Measurements from ENCODE around the gene TNFRSF13B.
"Not testable (repeated sequence)": the region's sequence is repeated elsewhere in the genome, so short reads cannot be mapped to it uniquely, and the experiment has no call there.

Gene TNFRSF13B

DNA sequence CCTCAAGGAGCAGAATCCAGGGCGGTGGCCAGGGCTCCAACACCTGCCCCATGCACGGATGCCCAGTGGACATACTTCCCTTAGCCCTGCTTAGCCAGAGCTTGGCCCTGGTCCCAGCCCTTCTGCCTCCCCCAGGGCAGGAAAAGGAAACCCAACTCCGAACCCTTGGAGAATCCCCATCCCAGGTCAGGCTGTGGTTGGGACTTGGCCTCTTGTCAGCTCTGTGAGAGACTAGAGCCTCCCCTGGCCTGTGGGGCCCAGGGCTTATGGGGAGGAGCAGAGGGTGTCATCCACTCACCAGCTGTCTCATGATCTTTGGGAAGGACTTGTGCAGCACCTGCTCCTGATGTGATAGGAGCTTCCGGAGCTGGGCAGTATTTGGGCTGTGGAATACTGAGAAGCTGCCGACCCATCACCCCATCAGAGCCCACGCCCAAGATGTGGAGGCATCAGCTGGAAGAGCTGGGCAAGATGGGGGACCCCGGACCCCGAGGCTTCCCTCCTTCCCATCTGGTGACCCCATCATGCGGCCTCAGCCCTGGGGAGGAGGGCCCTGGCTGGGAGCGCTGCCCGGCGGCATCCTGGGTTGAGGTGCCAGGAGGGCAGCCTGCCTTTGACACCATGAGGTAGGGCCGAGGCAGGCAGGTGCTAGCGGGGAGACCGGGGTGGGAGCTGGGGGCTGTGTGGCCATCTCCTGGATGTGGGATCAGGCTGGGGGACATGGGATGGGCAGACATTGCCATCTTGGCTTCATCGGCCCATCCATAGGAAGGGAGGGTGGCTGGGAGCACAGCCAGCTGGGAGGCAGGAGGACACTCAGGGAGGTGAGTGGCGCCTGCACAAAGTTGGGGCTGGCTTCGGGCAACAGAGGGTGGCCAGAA lies 45.1 kb downstream of the TNFRSF13B start:
- no peak for DNase-seq (ENCODE audit: low read depth)

DNA sequence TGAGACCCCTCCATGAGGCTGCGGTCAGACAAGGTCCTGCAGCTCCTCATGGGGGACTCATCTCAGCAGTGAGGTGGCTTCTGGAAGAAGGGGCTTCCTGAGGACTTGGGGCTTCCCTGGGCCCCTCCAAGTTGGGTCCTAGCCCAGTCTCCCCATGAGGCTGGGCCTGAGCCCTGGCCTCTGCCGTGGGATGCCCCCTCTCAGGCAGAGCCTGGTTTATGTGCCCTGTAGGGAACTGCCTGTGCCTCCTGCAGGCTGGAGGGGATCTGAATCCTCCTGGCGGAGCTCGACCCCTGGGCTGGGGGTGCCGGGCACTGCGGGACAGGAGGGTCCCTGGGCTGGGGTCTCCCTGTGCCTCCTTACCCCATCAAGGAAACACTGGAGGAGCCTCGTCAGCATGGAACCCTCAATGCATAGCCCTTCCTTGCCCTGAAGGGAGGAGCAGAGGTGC lies 45.8 kb downstream of the TNFRSF13B start:
- DNase-seq (ENCODE audit: low read depth): no peak

DNA sequence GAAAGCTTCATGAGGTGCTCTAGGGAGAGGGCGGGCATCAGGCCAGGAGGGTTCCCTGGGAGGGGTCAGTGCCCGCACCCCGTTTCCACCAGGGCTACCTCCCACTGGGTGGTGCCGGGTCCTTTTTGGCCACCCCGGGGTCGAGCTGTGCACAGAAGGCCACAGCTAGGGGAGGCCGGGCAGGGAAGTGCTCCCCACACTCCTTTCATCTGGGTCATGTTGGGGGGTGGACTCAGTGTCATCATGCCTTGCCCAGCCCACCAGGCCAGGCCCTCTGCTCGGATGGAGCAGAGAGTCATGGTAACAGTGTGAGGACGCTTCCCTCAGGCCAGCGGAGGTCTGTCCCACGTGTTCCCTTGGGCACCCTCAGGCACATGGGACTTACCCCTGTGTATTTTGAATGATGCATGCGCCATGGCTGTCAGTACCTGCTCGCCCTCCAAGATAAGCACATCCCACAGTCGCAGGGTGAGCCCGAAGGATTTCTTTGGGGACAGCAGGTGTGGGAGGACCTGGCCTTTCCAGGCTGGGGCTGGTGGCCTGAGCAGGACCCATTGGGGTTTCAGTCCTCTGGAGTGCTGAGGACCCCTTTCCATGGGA lies 46.4 kb downstream of the TNFRSF13B start:
- no peak for DNase-seq (ENCODE audit: low read depth)

DNA sequence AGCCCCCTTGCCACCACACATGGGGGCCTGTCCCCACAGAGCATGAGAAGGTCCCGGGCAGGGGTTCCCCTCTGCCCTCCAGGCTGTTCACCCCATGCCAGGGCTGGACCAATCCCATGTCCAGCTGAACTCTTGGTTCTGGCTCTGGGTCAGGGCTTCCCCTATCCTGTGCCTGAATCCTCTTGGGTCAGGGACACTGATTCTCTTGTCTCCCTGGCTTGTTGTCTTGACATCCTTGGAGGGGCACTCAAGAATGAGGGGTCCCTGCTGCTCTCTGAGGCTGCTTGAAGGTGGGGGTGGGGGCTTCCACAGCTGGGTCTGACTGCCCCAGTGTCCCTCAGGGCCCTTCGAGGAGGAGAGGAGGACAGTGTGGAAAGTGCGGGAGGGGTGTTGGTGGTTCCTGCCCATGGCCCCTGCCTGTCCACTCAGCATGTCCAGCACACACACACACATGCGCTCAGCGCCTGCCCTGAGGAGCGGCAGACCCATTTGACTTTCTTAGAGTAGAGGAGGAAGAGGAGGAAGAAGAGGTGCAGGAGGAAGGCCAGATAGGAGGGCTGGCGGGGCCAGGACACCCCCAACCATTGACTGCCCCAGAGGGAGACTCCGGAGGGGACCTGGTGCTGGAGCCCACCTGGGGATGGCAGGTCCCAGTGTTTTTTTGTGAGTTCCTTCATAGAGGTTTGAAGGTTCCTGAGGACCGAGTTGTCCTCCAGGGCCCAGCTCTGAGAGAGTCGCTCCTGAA lies 47.0 kb downstream of the TNFRSF13B start:
- no peak for DNase-seq (ENCODE audit: low read depth)

DNA sequence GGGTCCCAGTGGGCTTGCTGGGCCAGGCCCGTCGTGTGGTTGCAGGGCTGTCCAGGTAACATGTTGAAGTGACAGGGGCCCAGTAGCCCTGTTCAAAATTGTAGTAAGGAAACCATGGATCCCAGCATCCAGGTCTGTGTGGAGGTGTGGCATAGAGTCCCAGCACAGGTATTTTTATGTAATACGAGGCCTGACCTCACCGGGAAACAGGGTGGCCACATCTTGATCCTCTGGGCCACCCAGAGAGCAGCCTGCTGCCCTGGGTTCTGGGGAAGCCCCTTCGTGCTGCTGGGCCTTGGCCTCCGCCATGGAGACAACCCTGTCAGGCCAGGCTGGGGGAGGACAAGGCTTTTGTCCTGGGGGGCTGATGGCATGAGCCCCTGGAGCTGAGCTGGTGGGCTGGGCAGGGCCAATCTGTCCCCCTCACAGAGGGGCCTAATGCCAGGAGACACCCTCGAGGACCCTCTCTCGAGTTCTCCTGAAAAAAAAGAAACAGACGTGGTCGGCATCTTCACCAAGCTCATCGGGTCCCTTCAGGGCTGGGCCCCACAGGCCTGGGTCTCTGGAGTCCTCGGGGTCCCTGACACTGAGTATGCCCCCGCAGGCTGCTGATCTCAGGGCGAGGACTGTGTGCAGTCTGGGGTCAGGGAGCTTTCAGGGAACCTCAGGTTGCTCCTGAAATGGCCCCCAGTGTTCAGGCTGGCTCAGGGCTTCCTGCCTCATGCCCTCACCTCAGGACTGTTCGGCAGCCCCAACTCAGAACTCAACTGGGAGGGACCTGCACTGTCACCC lies 47.8 kb downstream of the TNFRSF13B start:
- DNase-seq (ENCODE audit: low read depth): no peak

DNA sequence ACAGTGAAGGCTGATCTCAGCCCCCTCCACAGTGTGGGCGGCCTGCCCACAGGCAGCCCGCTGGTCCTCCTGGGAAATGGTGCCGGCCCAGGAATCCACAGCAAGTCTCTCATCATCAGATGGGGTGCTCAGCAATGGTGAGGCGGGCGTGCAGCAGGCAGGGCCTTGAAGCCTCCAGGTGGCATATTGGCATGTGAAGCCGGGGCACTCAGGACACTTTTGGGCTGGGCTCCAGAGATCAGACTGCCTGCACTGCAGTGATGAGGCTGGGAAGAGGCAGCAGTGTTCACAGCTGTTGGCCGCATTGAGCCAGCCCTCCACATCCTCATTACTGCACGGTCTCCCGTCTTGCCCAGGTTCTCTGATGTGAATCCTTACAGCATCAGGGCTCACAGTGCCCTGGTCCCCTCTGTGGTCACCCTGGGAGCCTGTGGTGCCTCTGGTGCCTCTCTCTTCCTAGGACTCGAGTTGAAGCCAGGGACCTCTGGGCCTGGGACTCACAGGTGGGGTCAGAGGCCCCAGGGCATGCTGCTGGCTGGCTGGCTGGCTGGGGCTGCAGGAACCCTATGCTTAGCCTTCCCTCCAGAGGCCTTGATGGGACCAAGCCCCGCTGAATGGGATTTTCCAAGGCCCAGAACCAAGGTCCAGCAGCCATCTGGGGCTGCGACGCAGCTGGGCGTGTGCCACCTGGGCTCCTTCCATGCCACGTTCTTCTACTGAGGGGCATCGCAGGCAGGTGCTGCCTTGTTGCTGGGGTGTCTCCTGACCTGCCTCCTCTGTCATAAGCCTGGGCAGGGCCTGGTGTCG lies 48.6 kb downstream of the TNFRSF13B start:
- DNase-seq (ENCODE audit: low read depth): no peak

DNA sequence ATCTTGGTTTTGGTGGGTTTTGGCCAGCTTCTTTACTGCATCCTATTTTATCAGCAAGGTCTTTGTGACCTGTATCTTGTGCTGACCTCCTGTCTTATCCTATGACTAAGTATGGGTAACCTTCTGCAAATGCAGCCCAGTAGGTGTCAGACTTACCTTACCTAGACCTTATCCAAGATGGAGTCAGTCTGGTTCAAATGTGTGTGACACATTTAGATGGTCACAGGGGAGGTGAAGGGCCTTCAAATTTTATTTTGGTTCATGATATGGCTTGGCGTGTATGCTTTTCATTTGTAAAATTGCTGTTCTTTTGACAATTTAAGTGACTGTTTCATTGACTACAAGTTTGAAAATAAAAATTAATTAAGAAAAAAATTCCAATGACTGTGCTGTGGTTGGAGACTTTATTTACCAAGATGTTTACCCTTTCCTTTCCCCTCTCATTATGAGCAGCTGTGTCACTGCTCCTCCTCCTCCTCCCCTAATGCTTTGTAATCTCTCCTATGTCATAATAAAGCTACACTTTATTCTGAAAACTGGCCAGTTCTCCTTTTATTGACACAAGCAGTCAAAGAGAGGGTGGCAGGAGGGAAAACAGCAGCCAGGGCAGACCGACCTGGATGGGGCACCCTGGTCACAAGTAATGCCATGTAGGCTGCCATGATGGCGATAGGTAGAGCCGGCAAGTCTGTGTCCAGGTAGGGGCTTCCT lies 49.4 kb downstream of the TNFRSF13B start:
- no peak for DNase-seq (ENCODE audit: low read depth)

DNA sequence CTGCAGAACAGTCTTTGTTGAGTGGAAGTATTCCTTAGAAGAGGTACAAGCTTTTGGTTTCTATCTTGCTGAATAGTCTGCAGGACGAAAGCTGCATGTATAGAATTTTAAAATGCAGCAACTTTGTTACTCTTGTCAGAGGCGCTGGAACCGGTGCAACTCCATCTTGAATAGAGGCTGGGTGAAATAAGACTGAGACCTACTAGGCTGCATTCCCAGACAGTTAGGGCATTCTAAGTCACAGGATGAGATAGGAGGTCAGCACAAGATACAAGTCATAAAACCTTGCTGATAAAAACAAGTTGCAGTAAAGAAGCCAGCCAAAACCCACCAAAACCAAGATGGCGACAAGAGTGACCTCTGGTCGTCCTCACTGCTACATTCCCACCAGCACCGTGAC lies 50.5 kb downstream of the TNFRSF13B start:
- not testable (repeated sequence) for DNase-seq (ENCODE audit: low read depth)

DNA sequence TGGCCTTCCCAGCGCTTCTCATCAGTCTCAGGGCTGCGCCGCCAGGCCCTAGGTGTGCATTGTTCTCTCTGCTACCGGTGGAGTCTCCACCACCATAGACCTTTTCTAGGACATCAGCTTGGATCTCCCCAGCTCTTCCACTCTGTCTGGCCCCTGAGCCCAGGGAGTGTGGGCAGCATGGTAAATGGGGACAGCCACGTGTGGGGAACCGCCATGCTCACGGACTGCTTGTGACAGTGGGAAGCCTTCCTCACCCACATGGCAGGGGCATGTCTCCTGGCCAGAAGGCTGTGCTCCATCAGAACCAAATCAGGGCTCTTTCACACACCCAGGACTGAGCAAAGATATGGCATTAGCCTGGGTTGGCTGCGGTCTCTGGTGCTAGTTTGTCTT lies 51.3 kb downstream of the TNFRSF13B start:
- DNase-seq (ENCODE audit: low read depth): no peak

DNA sequence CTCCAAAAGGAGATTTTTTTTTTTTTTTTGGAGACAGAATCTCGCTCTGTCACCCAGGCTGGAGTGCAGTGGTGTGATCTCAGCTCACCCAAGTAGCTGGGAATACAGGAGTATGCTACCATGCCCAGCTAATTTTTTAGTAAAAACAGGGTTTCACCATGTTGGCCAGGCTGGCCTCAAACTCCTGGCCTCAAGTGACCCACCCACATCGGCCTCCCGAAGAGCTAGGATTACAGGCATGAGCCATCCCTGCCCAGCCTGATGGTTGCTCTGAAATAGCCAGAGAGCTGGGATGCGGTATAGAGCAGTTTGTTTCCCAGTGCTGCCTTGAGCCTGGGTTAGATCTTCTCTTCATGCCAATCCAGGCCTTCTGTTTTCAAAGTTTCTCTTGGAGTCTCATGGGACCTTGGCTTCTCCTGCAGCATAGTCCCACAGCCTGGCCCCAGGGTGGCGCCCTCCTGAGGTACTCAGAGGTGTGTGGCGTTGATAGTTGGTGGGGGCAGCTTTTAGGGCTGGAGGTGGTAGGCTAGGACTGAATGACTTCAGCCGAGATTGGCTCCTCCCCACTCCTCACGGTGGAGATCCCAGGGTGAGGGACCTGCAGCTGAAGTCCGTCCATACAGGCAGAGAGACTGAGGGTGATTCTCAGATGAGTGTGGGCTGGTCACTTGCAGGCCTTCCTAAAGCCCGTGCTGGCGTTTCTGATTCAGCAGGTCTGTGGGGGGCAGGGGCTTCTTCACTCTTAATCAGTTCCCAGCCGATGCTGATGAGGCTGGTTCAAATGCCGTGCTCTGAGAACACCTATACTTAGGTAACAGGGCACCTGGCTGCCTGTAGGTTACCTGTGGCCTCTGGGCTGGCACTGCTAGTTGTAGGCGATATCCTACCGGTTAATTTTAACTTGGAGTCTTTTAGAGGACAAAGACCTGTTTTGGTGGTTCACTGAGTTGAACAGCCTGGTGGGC lies 52.0 kb downstream of the TNFRSF13B start:
- DNase-seq (ENCODE audit: low read depth): no peak

DNA sequence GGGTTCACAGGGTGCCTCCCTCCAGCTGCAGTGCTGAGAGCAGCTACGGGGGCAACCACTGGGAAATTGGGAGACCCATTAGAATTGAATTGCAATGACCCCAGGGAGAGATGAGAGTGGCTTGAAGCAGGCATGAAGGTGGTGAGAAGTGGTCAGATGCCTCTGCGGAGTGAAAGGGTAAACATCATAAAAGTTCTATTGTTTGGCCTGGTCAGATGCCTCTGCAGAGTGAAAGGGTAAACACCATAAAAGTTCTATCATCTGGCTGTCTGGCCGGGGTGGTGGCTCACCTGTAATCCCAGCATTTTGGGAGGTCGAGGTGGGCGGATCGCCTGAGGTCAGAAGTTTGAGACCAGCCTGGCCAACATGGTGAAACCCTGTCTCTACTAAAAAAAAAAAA lies 53.5 kb downstream of the TNFRSF13B start:
- DNase-seq (ENCODE audit: low read depth): no peak

DNA sequence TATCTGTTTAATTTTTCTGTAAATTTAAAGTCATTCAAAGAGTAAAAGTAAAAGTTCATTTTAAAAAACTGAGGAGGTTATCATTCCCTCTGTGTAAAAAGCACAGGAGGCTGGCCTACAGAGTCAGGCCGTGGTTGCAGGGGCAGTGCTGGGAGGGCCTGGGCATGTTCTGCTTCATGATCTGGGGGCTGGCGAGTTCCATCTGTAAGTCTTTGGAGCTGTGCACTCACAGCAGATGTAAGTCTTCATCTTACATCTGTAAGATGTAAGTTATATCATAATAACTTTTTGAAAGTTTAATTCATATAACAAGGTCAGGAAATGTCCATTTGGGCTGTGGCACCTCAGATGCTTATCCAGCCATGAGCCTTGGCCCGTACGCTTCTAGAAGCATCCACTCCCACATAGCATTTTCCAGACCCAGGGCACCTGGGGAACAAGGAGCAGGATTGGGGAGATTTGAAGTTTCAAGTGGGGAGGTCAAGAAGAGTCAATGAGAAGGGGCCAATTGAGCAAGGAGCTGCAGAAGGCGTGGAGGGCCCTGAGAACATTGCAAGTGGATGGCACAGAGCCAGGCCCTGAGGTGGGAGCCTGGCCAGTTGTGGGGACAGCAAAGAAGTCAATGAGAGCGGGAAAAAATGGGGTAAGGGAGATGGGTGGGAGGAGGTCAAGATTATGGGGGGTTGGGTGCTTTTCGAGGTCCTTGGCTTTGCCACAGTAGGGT lies 54.1 kb downstream of the TNFRSF13B start:
- DNase-seq (ENCODE audit: low read depth): no peak

DNA sequence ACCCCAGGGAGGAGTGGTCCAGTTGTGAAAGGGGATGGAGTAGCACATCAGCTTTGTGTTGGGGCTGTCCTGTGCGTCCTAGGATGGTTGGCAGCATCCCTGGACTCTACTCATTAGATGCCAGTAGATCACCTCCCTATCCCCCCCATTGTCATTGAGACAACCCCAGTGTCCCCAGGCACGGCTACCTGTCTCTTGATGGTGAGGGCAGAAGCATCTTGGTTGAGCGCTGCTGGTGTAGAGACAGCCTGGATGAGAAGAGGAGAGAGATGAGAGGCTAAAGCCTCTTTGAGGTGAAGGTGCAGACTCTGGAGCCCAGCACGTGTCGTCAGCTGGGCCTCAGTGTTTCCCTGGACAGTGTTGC lies 55.4 kb downstream of the TNFRSF13B start:
- no peak for DNase-seq (ENCODE audit: low read depth)

DNA sequence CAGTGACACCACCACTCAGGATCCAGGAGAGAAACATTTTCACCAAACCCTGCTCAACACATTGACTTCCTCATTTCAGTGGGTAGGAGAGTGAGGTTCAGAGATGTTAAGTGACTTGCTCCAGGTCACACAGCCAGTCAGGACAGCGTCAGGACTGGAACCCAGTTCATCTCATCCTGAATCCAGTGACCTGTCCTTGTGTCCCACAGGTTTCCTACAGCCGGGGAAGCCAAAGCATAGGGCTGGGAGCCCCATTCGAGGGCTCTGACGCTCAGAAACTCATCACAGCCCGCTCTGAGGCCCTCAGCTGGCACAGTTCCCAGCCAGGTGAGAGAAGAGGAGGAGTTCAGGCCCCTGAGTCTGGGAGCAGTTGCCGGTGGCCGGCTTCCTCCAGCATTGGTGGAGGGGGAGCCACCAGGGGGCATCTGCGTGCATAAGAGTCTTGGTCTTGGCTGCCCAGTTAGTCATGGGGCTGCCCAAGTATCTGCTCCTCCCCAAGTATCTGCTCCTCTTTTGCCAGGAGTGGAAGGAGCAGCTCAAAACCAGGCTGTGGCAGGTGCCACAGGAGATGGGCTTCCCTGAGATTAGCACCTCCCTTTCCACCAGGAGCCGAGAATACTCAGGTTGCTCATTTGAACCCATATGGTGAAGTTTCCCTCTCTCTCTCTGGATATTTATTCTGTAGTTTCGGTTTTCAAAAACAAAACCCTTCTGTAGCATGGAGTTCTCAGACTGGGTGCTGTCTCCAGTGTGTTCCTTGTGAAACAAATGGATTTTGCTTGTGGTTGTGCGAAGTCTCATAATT lies 56.0 kb downstream of the TNFRSF13B start:
- no peak for DNase-seq (ENCODE audit: low read depth)

DNA sequence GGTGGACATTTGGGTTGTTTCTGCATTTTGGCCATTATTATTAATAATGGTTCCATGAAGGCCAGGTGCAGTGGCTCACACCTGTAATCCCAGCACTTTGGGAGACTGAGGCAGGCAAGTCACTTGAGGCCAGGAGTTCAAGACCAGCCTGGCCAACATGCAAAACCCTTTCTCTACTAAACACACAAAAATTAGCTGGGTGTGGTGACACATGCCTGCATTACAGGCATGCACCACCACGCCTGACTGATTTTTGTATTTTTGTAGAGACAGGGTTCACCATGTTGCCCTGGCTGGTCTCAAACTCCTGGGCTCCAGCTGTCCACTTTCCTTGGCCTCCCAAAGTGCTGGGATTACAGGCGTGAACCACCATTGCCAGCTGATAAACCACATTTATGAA lies 58.5 kb downstream of the TNFRSF13B start:
- DNase-seq (ENCODE audit: low read depth): no peak

DNA sequence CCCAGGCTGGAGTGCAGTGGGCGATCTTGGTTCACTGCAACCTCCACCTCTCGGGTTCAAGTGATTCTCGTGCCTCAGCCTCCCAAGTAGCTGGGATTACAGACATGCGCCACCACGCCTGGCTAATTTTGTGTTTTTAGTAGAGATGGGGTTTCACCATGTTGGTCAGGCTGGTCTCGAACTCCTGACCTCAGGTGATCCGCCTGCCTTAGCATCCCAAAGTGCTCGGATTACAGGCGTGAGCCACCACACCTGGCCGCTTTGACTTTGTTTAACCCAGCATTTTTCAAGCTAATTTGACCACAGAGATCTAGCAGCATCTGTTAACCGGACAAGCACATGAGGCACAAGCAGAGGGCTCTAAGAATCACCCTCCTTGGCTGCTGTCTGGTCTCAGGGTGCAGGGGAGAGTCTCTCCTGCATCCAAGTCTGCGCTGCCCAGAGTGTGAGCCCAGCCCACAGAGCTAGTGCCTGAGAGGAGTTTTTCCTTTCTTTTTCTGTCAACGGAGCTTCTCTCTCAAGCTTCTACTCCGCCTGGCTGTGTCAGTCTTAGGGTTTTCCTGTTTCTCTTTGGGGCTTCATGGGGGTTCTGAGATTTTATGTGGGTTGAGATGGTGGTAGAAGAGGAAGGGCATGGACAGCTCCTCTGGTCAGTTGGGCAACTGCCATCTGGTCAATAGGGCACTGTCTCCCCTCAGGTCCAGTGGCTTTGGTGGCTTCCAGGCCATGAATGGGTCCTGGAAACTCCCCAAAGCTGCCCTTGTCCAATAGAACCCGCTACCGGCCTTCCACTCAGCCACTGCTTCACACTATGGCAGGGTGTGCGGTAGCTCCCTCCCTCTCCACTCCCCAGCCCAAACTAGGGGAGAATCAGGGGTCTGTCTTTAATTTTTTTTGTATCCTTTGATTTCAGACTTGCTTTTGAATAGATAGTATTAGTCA lies 59.6 kb downstream of the TNFRSF13B start:
- no peak for DNase-seq (ENCODE audit: low read depth)
